Putamen (tissue), 1 donor: ENCODE data around the gene MEN1.

Experiments
- DNase-seq: peaks from one replicate; pipeline ENCODE4 v3.0.0-alpha.2; 2016; ENCODE audit warnings: low spot score

MEN1 gene

GRCh38 chr11:64801561-64802369, 8.6 kb downstream of the MEN1 start:
- no peak for DNase-seq

GRCh38 chr11:64801158-64801464, 9.2 kb downstream of the MEN1 start:
- DNase-seq: no peak

GRCh38 chr11:64800303-64801157, 9.8 kb downstream of the MEN1 start:
- DNase-seq: no peak

GRCh38 chr11:64799623-64800302, 10.6 kb downstream of the MEN1 start:
- no peak for DNase-seq

- DNase-seq: no peak
These were observed 11.1 kb downstream of the MEN1 start for GRCh38 chr11:64799256-64799622.

- no peak for DNase-seq
These were observed 13.4 kb downstream of the MEN1 start for GRCh38 chr11:64796757-64797541.

- no peak for DNase-seq
These were observed 14.1 kb downstream of the MEN1 start for GRCh38 chr11:64796047-64796756.

- DNase-seq: no peak
These were observed 15.8 kb downstream of the MEN1 start for GRCh38 chr11:64794526-64794925.

GRCh38 chr11:64793271-64794160, 16.8 kb downstream of the MEN1 start:
- DNase-seq: no peak

GRCh38 chr11:64792482-64792881, 17.9 kb downstream of the MEN1 start:
- DNase-seq: no peak

- no peak for DNase-seq
These were observed 18.5 kb downstream of the MEN1 start for GRCh38 chr11:64791781-64792291.

- DNase-seq: no peak
These were observed 19.9 kb downstream of the MEN1 start for GRCh38 chr11:64790205-64791095.

- DNase-seq: no peak
These were observed 20.8 kb downstream of the MEN1 start for GRCh38 chr11:64789331-64790204.

GRCh38 chr11:64788321-64789215, 21.8 kb downstream of the MEN1 start:
- no peak for DNase-seq

- DNase-seq: no peak
These were observed 22.6 kb downstream of the MEN1 start for GRCh38 chr11:64787526-64788320.

GRCh38 chr11:64786308-64786707, 24.0 kb downstream of the MEN1 start:
- DNase-seq: no peak
